ENCODE measurements around the gene FYB1. TPM values are rescaled to one million over a fixed set of nuclear protein-coding genes. Genes with fewer than 3 reads are reported as not detected.

The FYB1 gene
- total RNA-seq, 1 experiment from 2014 or later: 0.12 TPM

GRCh38 chr5:39203951-39204350 is 15.4 kb downstream of the FYB1 start:
- BruUV-seq (replicated peaks): no TSS peak

GRCh38 chr5:39203275-39203922 is 16.0 kb downstream of the FYB1 start:
- Mint-ChIP-seq H3K27ac (ENCODE audit: low read depth, unreplicated experiment) (no peak overlapping the region), H3K4me3 (ENCODE audit: unreplicated experiment) (no peak overlapping the region), H3K9me3 (ENCODE audit: unreplicated experiment) (no peaks in the 10 kb centered on the region), H3K27me3 (ENCODE audit: insufficient read depth, unreplicated experiment) (no peaks in the 10 kb centered on the region), H3K4me1 (ENCODE audit: insufficient read depth, unreplicated experiment) (no peaks in the 10 kb centered on the region), H3K36me3 (ENCODE audit: insufficient read depth, unreplicated experiment) (no peaks in the 10 kb centered on the region)
- TF ChIP-seq CTCF (IDR thresholded peaks at IDR 0.05; ENCODE audit: unreplicated experiment): no peak
- intact Hi-C loops (cut with micrococcal nuclease): no loop called here
- ChIA-PET POLR2A (interaction anchor here (0.8 kb wide), 1 partner anchor 265 kb away, joined by 3 read pairs; no protein-coding TSS in a partner anchor), CTCF (interaction anchor here (1.4 kb wide), 1 partner anchor 80 kb away, joined by 4 read pairs; no protein-coding TSS in a partner anchor)
- BruUV-seq (replicated peaks): no TSS peak
- DNase-seq (ENCODE audit: unreplicated experiment): no peak

More at GRCh38 chr5:39203951-39204350, 15.4 kb downstream of the FYB1 start:
- ChIA-PET CTCF (no interaction called here), POLR2A (no interaction called here)
- no peaks in the 10 kb centered on the region for H3K4me1 Mint-ChIP-seq (ENCODE audit: insufficient read depth, unreplicated experiment)
- H3K36me3 Mint-ChIP-seq (ENCODE audit: insufficient read depth, unreplicated experiment): no peaks in the 10 kb centered on the region
- no peak for TF ChIP-seq CTCF (IDR thresholded peaks at IDR 0.05; ENCODE audit: unreplicated experiment)
- no peaks in the 10 kb centered on the region for H3K9me3 Mint-ChIP-seq (ENCODE audit: unreplicated experiment)
- no peak overlapping the region for H3K27ac Mint-ChIP-seq (ENCODE audit: low read depth, unreplicated experiment)
- intact Hi-C loops (cut with micrococcal nuclease): no loop called here
- no peaks in the 10 kb centered on the region for H3K27me3 Mint-ChIP-seq (ENCODE audit: insufficient read depth, unreplicated experiment)
- no peak for DNase-seq (ENCODE audit: unreplicated experiment)
- H3K4me3 Mint-ChIP-seq (ENCODE audit: unreplicated experiment): no peak overlapping the region

GRCh38 chr5:39202597-39203274 is 16.6 kb downstream of the FYB1 start:
- Mint-ChIP-seq H3K36me3 (ENCODE audit: insufficient read depth, unreplicated experiment) (no peaks in the 10 kb centered on the region), H3K9me3 (ENCODE audit: unreplicated experiment) (no peaks in the 10 kb centered on the region), H3K27ac (ENCODE audit: low read depth, unreplicated experiment) (no peak overlapping the region), H3K4me1 (ENCODE audit: insufficient read depth, unreplicated experiment) (peaks cover 5% of the 10 kb centered on the region), H3K27me3 (ENCODE audit: insufficient read depth, unreplicated experiment) (no peaks in the 10 kb centered on the region), H3K4me3 (ENCODE audit: unreplicated experiment) (no peak overlapping the region)
- intact Hi-C loops (cut with micrococcal nuclease): no loop called here
- POLR2A ChIA-PET: interaction anchor here (0.8 kb wide), 1 partner anchor 265 kb away, joined by 3 read pairs; no protein-coding TSS in a partner anchor
- BruUV-seq (replicated peaks): no TSS peak
- no peak for DNase-seq (ENCODE audit: unreplicated experiment)
- TF ChIP-seq CTCF (IDR thresholded peaks at IDR 0.05; ENCODE audit: unreplicated experiment): no peak
- CTCF ChIA-PET: interaction anchor here (1.4 kb wide), 1 partner anchor 81 kb away, joined by 4 read pairs; no protein-coding TSS in a partner anchor

GRCh38 chr5:39201781-39202596 is 17.4 kb downstream of the FYB1 start:
- intact Hi-C loops (cut with micrococcal nuclease): no loop called here
- no TSS peak for BruUV-seq (replicated peaks)
- Mint-ChIP-seq H3K4me3 (ENCODE audit: unreplicated experiment) (no peak overlapping the region), H3K9me3 (ENCODE audit: unreplicated experiment) (no peaks in the 10 kb centered on the region), H3K27ac (ENCODE audit: low read depth, unreplicated experiment) (no peak overlapping the region), H3K27me3 (ENCODE audit: insufficient read depth, unreplicated experiment) (no peaks in the 10 kb centered on the region), H3K4me1 (ENCODE audit: insufficient read depth, unreplicated experiment) (peaks cover 6% of the 10 kb centered on the region), H3K36me3 (ENCODE audit: insufficient read depth, unreplicated experiment) (no peaks in the 10 kb centered on the region)
- CTCF ChIA-PET: interaction anchor here (0.6 to 1.9 kb wide), 3 partner anchors 15 to 1620 kb away, joined by 4 to 14 read pairs (median 4); no protein-coding TSS in a partner anchor
- POLR2A ChIA-PET: no interaction called here
- no peak for TF ChIP-seq CTCF (IDR thresholded peaks at IDR 0.05; ENCODE audit: unreplicated experiment)
- no peak for DNase-seq (ENCODE audit: unreplicated experiment)

All from MCF 10A (cell line).